GM12891 (cell line): ENCODE results near the gene THADA.

Source experiments
- POLR2A ChIP-seq: IDR thresholded peaks from 2 replicates; pipeline ENCODE4 v1.6.1; 2011; ENCODE audit warnings: low read depth, low read length, control low read depth
- POLR2AphosphoS5 ChIP-seq: IDR thresholded peaks from 2 replicates; pipeline ENCODE4 v1.6.1; 2011; ENCODE audit warnings: low read depth, low read length, control low read depth

GRCh38 chr2:43221763-43222474 lies 373.9 kb downstream of the THADA start:
- peak; percentile 73 for TF ChIP-seq POLR2A
- TF ChIP-seq POLR2AphosphoS5: peak; percentile 86
